ENCODE measurements around the gene SPINK6.

Gene SPINK6

GRCh38 chr5:148224117-148224742, 21.4 kb downstream of the SPINK6 start:
- DNase-seq, result no peak

GRCh38 chr5:148228392-148228984, 25.6 kb downstream of the SPINK6 start:
- no peak for DNase-seq

GRCh38 chr5:148229840-148230239, 27.0 kb downstream of the SPINK6 start:
- DNase-seq, result no peak

GRCh38 chr5:148230240-148230639, 27.4 kb downstream of the SPINK6 start:
- no peak for DNase-seq

GRCh38 chr5:148237785-148238417, 35.1 kb downstream of the SPINK6 start:
- DNase-seq, result no peak

- DNase-seq, result no peak
Observed at GRCh38 chr5:148238418-148238794, 35.6 kb downstream of the SPINK6 start, which contains the start of gene MARCOL. MARCOL (plus strand) TSS chr5:148238525; CDS start chr5:148238598, 73 bp downstream.

- DNase-seq, result no peak
Observed at GRCh38 chr5:148248894-148249293, 46.1 kb downstream of the SPINK6 start.

GRCh38 chr5:148255456-148255855, 52.6 kb downstream of the SPINK6 start:
- DNase-seq, result no peak

- no peak for DNase-seq
Observed at GRCh38 chr5:148259288-148259687, 56.4 kb downstream of the SPINK6 start.

GRCh38 chr5:148261221-148261620, 58.4 kb downstream of the SPINK6 start:
- no peak for DNase-seq
